Muscle of arm (tissue), 12 donors: ENCODE results near the gene ADAMTS15. TPM values are rescaled to one million over a fixed set of nuclear protein-coding genes. Genes with fewer than 3 reads are reported as not detected.
"Not testable (repeated sequence)": the region's sequence is repeated elsewhere in the genome, so short reads cannot be mapped to it uniquely, and the experiment has no call there.

Source experiments
- DNase-seq: peaks from one replicate; pipeline ENCODE4 v3.0.0-alpha.2; 2013
- polyA plus RNA-seq, 12 donors: library from polyadenylated mRNA; unstranded; fragments of 120-200 nt; gene quantifications; one replicate each; pipeline ENCODE4 v1.2.1, GENCODE V29; 2013; ENCODE audit not compliant: insufficient read length in 12 of 12

Gene ADAMTS15
- polyA plus RNA-seq, 12 donors = 12.1 to 27.2 (median 18.7) TPM; not detected in 1

DNA sequence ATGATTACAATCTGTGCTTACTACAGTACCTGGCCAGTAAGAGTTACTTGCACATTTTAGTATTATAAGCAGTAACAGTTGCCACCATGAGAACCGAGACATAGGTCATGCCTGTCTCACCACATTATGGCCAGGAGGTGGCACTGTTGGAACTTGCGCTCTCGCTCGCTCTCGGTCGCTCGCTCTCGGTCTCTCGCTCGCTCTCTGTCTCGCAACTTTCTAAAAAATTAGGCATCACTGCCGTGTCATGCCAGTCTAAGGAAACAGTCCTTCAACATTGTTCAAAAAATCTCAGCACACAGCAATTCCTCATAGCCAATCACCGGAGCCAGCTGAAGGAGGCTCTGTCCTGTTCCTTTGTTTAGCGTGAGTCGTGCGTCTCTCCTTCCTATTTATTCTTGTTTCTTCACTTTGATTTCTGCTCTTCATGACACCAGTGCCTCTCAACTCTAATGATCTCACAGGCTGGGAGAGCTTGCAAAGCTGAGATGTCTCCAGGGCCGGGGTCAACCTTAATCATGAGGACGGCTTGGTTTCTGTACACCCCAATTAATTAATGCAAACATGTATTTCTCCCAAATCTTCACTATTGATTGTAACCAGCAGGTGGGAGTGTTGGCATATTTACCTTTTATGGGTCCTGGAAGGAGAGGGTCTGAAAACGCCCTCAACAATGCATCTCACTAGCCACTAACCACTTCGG is 13.8 kb upstream of the ADAMTS15 start:
- peak; percentile 91 for DNase-seq

GRCh38 chr11:130435671-130436070 is 12.8 kb upstream of the ADAMTS15 start:
- no peak for DNase-seq

- DNase-seq = no peak
Observed at GRCh38 chr11:130436171-130436570, 12.3 kb upstream of the ADAMTS15 start.

- DNase-seq = no peak
Observed at GRCh38 chr11:130437848-130438247, 10.6 kb upstream of the ADAMTS15 start.

DNA sequence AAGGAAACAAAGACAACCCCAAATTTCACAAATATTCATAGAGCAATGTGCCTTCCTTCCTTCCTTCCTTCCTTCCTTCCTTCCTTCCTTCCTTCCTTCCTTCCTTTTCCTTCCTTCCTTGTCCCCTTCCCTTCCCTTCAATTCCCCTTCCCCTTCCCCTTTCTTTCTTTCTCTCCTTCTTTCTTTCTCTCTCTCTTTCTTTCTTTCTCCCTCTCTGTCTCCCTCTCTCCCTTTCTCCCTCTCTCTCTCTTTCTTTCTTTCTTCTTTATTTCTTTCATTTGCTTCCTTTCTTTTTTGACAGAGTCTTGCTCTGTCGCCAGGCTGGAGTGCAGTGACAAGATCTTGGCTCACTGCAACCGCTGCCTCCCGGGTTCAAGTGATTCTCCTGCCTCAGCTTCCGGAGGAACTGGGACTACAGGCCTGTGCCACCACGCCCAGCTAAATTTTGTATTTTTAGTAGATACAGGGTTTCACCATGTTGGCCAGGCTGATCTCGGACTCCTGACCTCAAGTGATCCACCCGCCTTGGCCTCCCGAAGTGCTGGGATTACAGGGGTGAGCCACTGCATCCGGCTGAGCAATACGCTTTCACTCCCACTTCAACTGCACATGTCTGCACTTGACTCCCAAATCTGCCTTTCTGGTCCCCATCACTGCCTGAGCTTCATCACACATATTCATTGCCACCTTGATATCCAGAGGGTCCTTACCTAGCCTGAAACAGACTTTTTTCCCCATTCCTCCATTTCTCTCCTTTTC is 9.9 kb upstream of the ADAMTS15 start:
- not testable (repeated sequence) for DNase-seq

GRCh38 chr11:130439160-130439519 is 9.3 kb upstream of the ADAMTS15 start:
- no peak for DNase-seq

- no peak for DNase-seq
Observed at GRCh38 chr11:130439876-130440275, 8.6 kb upstream of the ADAMTS15 start.

- DNase-seq = no peak
Observed at GRCh38 chr11:130441719-130442118, 6.7 kb upstream of the ADAMTS15 start.

DNA sequence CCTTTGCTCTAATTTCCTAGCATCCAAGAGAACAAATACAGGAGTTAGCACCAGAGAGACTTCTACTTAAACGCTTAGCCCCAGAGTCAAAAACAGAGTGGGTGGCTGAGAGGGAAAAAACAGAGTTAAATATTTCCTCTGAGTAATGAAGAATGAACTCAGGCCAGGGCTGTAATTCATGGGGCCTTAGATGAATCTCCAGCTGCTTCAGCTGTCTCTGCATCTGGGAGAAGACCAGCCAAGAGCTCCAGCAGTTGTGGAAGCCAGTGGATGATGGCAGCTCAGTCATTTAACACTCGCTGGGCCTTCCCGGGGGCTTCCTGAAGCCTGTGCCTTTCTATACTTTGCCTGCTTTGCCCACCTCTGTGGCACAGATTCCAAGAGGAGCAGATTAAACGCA is 5.7 kb upstream of the ADAMTS15 start:
- DNase-seq = peak; percentile 83

- DNase-seq = no peak
Observed at GRCh38 chr11:130445788-130446187, 2.7 kb upstream of the ADAMTS15 start.

- no peak for DNase-seq
Observed at GRCh38 chr11:130448039-130448415, 418 bp upstream of the ADAMTS15 start.

DNA sequence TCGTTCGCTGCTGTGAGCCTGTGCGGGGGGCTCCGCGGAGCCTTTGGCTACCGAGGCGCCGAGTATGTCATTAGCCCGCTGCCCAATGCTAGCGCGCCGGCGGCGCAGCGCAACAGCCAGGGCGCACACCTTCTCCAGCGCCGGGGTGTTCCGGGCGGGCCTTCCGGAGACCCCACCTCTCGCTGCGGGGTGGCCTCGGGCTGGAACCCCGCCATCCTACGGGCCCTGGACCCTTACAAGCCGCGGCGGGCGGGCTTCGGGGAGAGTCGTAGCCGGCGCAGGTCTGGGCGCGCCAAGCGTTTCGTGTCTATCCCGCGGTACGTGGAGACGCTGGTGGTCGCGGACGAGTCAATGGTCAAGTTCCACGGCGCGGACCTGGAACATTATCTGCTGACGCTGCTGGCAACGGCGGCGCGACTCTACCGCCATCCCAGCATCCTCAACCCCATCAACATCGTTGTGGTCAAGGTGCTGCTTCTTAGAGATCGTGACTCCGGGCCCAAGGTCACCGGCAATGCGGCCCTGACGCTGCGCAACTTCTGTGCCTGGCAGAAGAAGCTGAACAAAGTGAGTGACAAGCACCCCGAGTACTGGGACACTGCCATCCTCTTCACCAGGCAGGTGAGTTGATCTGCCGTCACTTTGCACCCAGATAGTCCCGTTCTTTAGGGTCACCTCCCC is 1.0 kb downstream of the ADAMTS15 start:
- no peak for DNase-seq

DNA sequence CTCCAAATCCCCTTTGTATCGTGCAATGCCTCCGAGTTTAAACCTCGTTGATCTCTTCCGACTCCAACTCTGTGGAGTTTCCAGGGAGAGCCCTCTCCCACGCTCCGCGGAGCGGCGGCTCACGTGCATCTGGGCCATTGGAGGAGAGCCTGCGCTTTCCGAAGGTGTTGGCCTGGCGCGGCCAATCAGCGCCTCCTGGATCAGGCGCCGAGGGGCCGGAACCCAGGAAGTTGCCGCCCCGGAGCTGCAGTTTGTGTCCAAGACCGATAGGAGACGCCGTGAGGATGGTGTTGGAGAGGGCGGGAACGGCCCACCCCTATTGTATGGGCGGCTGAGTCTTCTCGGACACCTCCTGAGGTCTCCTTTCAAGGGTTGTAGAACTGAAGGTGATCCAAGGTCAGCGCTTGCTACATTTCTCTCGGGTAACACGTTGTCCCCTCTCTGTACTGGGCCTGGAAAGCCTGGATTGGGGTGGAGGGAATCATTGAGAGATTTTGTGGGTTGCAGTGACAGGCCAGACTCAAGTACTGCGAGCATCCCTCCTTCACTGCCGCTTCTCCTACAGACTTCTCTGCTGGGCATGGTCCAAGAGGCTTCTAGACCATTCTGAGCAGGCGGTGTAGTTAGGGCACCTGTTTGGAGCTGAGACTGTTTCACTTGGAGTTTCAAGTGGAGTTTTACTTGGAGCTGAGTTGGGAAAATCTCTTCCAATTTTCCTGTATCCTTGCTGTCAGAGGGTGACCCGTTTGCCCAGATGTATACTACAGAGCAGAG is 1.7 kb downstream of the ADAMTS15 start:
- peak; percentile 91 for DNase-seq

DNA sequence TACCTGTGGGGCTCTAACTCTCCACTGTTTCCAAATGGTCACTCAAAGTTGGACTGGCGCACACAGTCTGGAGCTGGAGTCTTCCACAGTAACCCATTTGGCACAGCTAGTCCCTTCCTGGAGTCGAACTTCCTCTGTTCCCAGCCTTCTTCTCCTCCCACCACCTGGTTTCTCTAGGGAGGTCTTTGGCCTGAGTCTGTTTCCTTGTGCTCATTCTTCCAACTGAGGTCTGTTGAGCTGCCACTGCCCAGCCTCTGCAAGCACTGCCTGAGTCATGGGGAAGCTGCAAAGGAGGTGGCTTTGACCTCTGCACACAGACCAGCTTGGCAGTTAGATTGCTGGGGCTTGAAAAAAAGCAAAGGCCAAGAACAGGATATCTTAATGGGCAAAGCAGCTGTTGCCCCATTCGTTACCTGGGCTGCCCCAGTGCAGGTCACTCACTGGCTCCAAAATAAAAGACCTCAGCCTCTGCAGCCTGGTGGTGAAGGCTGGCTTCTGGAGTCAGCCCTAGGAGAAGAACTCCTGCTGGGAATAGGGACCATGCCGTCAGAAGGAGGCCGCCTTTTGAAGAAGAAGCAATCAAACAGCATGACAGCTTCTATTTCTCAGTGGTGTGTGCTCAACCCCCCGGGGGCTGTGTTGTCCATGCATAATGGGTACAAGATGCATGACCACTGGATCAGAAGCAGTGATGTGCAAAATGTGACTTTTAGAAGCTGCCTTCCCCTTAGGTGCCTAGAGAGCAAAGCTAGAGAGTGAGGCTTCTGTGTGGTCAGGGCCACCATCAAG is 3.0 kb downstream of the ADAMTS15 start:
- no peak for DNase-seq

- no peak for DNase-seq
Observed at GRCh38 chr11:130452176-130452575, 3.7 kb downstream of the ADAMTS15 start.

DNA sequence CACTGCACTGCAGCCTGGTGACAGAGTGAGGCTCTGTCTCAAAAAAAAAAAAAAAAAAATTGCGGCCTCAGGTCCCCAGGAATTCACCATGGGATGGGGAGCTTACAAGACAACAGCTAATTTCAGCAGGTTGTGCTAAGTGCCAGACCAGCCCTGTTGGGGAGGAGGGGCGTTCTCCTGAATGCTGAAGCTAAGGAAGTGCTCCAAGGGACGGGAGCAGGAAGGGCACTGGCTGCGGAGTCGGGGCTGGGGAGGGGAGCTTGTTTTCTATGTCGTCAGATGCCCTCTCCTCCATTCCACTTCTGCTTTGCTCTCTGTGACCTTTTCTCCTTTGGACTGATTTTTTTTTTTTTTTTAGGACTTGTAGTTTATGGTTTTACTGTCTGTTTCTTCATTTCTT is 4.5 kb downstream of the ADAMTS15 start:
- no peak for DNase-seq

DNA sequence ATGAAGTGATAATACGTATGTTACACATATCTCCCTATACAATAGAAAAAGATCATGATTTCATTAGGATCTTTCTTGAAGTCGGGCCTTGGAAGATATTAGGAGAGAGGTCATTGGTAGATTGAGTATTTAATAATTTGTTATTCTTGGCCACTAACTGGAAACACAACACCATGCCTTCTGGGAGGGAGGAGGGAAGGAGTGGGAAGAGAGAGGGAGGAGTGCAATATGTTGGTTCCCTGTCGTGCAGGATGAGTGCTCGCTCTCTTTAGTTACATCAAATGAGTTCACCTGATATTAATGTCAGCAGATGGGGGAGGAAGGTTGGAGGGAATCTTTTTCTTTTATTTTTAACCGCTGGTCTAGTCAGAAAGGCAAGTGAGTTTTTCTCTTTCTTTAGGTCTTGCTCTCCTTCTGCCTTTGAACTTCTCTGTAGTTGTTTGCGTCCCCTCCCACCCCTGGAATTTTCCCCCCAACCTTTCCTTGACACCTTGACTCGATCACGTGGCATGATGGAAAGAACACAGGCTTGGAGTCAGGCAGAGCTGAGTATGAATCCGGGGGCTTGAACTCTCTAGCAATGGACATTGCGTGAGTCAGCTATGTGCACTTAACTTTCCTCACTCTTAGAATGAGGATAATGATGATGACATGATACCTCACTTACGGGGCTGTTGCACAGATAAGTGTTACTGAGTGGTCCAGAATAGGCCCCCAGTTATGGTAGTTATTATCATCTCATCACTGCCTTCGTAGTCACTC is 6.2 kb downstream of the ADAMTS15 start:
- DNase-seq = no peak

GRCh38 chr11:130455483-130456127 is 7.2 kb downstream of the ADAMTS15 start:
- DNase-seq = no peak

DNA sequence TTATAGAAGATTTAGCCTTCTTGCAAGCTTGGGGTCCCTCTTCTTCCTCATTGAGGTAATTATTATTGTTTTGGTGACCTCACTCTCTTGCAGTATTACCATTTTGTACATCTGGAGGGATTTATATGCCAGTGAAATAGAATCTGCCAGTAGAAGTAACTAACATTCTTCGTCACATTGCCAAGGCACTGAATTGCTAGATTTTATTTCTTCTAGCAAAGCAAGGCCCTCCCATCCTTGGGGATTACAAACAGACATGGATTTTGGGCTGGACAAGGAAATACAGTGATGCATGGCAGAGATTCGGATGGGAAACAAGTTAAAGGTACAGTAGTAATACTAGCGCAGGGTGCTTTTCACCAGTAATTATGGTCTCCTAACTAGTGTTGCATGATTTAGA is 7.8 kb downstream of the ADAMTS15 start:
- DNase-seq = peak; percentile 31
